ENCODE data around the gene VTA1. TPM values are rescaled to one million over a fixed set of nuclear protein-coding genes. Genes with fewer than 3 reads are reported as not detected.
A peak's percentile ranks its signal among the peaks of the same experiment; 100 is the strongest.

Gene VTA1
- total and polyA plus RNA-seq, 2 of the 13 experiments (the other 11 are each of a cell fraction or from before 2014, with no cell fraction given), result 70.7 to 89.1 TPM

DNA sequence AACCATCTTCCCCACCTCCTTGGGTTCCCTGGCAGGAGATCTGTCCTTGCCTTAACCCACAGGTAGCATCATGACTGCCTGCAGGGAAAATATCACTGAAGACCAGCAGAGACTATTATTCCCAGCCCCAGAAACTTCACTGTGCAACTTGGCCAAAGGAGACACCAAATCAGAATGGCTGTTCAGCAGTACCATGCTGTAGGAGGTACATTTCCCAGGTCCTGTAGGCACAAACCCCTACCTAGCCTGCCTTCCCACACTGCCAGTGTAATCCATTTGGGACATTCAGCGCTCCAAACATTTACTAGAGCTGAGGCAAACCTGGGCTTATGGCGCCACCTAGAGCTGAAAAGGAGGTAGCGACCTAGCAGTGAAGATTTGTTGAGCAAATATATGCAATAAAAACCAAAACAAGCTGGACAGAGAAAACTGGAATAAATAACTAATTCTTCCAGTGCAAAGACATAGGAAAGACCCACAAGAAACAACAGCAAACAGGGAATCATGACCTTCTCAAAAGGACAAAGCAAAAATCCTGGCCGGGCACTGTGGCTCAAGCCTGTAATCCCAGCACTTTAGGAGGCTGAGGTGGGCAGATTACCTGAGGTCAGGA lies 60.3 kb downstream of the VTA1 start (continued):
- TF ChIP-seq, protein P1, sequence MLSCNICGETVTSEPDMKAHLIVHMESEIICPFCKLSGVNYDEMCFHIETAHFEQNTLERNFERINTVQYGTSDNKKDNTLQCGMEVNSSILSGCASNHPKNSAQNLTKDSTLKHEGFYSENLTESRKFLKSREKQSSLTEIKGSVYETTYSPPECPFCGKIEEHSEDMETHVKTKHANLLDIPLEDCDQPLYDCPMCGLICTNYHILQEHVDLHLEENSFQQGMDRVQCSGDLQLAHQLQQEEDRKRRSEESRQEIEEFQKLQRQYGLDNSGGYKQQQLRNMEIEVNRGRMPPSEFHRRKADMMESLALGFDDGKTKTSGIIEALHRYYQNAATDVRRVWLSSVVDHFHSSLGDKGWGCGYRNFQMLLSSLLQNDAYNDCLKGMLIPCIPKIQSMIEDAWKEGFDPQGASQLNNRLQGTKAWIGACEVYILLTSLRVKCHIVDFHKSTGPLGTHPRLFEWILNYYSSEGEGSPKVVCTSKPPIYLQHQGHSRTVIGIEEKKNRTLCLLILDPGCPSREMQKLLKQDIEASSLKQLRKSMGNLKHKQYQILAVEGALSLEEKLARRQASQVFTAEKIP (CRISPR knock-in tag; IDR thresholded peaks at IDR 0.05; ENCODE audit: borderline replicate concordance), result no peak
- TF ChIP-seq ESRRA (CRISPR knock-in tag; IDR thresholded peaks at IDR 0.05; ENCODE audit: low read depth) (no peak), SRSF1 (optimal IDR thresholded peaks at IDR 0.05; ENCODE audit: low read depth, low read length) (no peak), MED8 (CRISPR knock-in tag; IDR thresholded peaks at IDR 0.05; ENCODE audit: insufficient replicate concordance) (peak; percentile 40), ZSCAN21 (CRISPR knock-in tag; IDR thresholded peaks at IDR 0.05; ENCODE audit: borderline replicate concordance) (no peak), JARID2 (CRISPR knock-in tag; IDR thresholded peaks at IDR 0.05; ENCODE audit: insufficient replicate concordance) (no peak), BRCA1 (CRISPR knock-in tag; IDR thresholded peaks at IDR 0.05) (no peak), SALL1 (CRISPR knock-in tag; IDR thresholded peaks at IDR 0.05) (peak; percentile 51), PCBP1 (IDR thresholded peaks at IDR 0.05; ENCODE audit: borderline replicate concordance, low read depth, low read length) (no peak), FLYWCH1 (CRISPR knock-in tag; IDR thresholded peaks at IDR 0.05) (no peak), ZNF562 (CRISPR knock-in tag; IDR thresholded peaks at IDR 0.05; ENCODE audit: borderline replicate concordance) (no peak), NR2C2 (CRISPR knock-in tag; IDR thresholded peaks at IDR 0.05; ENCODE audit: borderline replicate concordance) (no peak), AHR (CRISPR knock-in tag; IDR thresholded peaks at IDR 0.05) (no peak), SOX6 (IDR thresholded peaks at IDR 0.05) (no peak), SOX6 (CRISPR knock-in tag; IDR thresholded peaks at IDR 0.05) (no peak), MYC (CRISPR knock-in tag; IDR thresholded peaks at IDR 0.05; ENCODE audit: borderline replicate concordance) (no peak), ZNF891 (CRISPR knock-in tag; IDR thresholded peaks at IDR 0.05) (no peak)
- TF ChIP-seq, protein P2, sequence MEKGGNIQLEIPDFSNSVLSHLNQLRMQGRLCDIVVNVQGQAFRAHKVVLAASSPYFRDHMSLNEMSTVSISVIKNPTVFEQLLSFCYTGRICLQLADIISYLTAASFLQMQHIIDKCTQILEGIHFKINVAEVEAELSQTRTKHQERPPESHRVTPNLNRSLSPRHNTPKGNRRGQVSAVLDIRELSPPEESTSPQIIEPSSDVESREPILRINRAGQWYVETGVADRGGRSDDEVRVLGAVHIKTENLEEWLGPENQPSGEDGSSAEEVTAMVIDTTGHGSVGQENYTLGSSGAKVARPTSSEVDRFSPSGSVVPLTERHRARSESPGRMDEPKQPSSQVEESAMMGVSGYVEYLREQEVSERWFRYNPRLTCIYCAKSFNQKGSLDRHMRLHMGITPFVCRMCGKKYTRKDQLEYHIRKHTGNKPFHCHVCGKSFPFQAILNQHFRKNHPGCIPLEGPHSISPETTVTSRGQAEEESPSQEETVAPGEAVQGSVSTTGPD (CRISPR knock-in tag; IDR thresholded peaks at IDR 0.05), result no peak
- TF ChIP-seq, protein P3, sequence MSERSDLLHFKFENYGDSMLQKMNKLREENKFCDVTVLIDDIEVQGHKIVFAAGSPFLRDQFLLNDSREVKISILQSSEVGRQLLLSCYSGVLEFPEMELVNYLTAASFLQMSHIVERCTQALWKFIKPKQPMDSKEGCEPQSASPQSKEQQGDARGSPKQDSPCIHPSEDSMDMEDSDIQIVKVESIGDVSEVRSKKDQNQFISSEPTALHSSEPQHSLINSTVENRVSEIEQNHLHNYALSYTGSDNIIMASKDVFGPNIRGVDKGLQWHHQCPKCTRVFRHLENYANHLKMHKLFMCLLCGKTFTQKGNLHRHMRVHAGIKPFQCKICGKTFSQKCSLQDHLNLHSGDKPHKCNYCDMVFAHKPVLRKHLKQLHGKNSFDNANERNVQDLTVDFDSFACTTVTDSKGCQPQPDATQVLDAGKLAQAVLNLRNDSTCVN (CRISPR knock-in tag; IDR thresholded peaks at IDR 0.05; ENCODE audit: borderline replicate concordance), result no peak
- TF ChIP-seq, protein P4, sequence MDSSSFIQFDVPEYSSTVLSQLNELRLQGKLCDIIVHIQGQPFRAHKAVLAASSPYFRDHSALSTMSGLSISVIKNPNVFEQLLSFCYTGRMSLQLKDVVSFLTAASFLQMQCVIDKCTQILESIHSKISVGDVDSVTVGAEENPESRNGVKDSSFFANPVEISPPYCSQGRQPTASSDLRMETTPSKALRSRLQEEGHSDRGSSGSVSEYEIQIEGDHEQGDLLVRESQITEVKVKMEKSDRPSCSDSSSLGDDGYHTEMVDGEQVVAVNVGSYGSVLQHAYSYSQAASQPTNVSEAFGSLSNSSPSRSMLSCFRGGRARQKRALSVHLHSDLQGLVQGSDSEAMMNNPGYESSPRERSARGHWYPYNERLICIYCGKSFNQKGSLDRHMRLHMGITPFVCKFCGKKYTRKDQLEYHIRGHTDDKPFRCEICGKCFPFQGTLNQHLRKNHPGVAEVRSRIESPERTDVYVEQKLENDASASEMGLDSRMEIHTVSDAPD (CRISPR knock-in tag; IDR thresholded peaks at IDR 0.05), result no peak
- TF ChIP-seq, protein P5, sequence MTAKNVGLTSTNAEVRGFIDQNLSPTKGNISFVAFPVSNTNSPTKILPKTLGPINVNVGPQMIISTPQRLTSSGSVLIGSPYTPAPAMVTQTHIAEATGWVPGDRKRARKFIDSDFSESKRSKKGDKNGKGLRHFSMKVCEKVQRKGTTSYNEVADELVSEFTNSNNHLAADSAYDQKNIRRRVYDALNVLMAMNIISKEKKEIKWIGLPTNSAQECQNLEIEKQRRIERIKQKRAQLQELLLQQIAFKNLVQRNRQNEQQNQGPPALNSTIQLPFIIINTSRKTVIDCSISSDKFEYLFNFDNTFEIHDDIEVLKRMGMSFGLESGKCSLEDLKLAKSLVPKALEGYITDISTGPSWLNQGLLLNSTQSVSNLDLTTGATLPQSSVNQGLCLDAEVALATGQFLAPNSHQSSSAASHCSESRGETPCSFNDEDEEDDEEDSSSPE (CRISPR knock-in tag; IDR thresholded peaks at IDR 0.05), result no peak

Measured in HepG2 (cell line).